ENCODE data around the gene MEIS2. TPM values are rescaled to one million over a fixed set of nuclear protein-coding genes. Genes with fewer than 3 reads are reported as not detected.

Gene MEIS2
- total RNA-seq, 1 donor from 2014 or later, result 41.4 TPM

- DNase-seq (ENCODE audit: low spot score), result no peak
Observed at GRCh38 chr15:36901012-36901411, 199.3 kb downstream of the MEIS2 start.

- no peak for DNase-seq (ENCODE audit: low spot score)
Observed at GRCh38 chr15:36899696-36900095, 200.7 kb downstream of the MEIS2 start.

GRCh38 chr15:36898536-36899126 is 201.7 kb downstream of the MEIS2 start:
- no peak for DNase-seq (ENCODE audit: low spot score)

DNA sequence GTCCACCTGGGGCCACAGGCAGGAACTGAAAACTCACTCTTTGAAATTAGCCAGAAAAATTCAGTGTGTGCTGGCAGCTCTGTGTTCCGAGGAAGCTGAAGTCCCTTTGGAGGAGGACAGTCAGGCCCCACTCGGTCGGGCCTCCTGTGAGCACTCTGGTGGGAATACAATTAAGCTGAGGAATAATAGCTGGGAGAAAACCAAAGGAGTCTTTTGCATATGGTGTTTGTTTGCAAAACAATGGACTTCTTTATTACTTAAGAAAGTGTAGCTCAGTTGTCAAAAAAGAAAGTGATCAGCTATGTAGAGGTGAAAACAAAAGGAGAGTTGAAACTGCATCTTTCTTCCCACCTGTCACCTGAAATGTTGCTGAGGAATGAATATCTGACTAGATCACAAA is 202.5 kb downstream of the MEIS2 start:
- DNase-seq (ENCODE audit: low spot score), result no peak

- no peak for DNase-seq (ENCODE audit: low spot score)
Observed at GRCh38 chr15:36896949-36897348, 203.4 kb downstream of the MEIS2 start.

DNA sequence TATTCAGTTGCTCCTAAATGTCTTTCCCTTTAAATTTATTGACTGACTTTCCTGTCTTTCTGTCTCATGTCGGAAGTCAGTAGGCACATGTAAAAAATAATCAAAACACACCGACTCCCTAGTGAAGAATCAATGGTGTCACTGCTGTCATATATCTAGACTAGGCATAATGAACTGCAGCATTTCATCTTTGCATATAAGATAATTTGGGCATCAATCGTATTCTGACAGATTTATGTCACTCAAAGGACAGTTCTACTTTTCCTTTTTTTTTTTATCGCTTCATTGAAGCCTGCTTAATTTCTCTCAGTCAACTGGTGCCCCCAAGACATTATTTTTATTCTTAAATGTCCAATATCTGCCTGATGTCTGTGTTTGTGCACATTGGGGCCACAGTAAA is 206.3 kb downstream of the MEIS2 start:
- DNase-seq (ENCODE audit: low spot score), result no peak

GRCh38 chr15:36893276-36893675 is 207.1 kb downstream of the MEIS2 start:
- no peak for DNase-seq (ENCODE audit: low spot score)

GRCh38 chr15:36888011-36888992 is 212.0 kb downstream of the MEIS2 start:
- DNase-seq (ENCODE audit: low spot score), result no peak

DNA sequence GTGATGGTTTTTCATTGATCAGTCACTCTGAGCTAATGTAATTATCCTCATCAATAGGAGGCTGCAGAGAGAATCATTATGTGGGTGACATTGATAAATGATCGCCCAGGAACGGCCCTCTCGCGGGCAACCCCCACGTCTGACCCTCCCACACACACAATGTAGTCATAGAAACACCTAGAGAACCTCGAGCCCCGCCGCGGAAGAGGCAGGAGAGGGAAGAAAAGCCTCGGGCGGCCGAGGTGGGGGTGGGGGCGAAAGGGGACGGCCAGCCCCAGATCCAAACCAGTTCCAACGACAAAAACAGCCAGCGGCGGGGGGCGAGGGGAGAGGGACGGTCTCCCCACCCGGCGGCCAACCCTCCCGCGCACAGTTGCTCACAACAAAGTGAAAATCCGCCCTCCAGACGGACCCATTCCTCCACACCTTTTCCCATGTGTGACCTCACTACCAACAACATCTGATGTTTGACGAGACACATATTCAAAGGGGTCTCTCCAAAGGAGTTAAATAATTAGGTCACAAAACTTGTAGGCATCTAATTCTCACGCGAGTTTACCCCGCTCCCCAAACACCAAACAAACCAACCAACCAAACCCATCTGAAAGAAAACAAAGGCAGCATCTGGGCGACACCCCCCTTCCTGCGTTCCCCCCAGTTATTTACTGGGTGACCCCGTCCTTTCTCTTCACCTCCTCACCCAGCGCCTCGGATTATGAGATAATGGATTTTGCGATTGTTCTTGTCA is 213.0 kb downstream of the MEIS2 start:
- DNase-seq (ENCODE audit: low spot score), result no peak

DNA sequence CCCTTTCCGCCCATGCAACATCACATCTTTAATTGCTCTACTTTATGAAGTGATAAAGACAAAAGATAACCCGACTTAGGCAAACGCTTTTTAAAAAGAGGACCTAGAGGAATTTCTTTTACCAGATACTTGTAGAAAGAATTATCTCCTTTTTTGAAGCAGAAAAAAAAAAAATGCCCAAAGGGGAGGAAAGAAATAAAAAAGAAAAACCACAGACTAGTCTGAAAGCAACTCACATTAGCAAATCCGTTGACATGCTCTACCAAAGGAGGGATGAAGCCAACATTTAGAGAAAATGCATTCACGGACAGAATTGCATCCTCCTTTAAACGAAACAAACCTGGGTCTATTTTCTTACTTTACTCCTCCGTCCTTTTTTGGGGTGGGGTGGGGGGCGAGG is 213.6 kb downstream of the MEIS2 start:
- DNase-seq (ENCODE audit: low spot score), result no peak

DNA sequence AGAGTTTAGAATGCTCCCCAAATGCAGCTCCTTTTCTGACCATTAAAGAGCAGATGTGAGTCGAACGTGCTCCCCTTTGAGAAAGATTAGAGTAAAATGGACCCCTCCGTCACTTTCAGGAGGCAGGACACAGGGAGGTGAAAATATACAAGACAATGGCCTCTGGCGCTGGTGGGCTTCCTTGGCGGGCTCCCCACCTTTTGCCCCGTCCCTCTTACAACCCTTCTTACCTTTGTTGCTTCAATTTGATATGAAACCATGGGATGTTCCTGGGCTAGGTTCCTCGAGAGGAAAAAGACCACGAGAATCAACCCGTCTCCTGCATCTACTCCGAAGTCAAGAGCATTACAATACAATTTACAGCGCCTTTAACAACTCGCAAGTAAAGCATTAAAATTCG is 214.2 kb downstream of the MEIS2 start:
- no peak for DNase-seq (ENCODE audit: low spot score)

DNA sequence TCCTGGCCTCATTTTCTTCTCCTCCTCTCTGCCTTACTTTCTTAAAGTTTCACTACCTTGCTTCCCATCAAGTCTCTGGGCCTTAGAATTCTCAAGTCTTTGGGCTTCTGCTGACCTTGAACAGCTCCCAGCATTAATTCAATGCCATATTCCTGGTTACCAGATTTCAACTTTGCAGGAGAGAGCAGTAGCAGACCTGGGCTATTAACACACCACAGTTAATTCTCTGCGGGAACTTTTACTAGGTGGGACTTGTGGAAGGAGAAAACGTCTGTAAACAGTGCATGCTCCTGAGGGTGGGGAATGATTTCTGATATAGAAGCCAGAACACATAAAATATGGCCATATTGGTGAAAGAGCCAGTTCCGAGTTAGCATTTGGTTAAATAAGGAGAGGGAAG is 214.6 kb downstream of the MEIS2 start:
- no peak for DNase-seq (ENCODE audit: low spot score)

GRCh38 chr15:36884936-36885635 is 215.3 kb downstream of the MEIS2 start:
- DNase-seq (ENCODE audit: low spot score), result no peak

GRCh38 chr15:36884518-36884875 is 215.9 kb downstream of the MEIS2 start:
- DNase-seq (ENCODE audit: low spot score), result no peak

GRCh38 chr15:36883713-36884517 is 216.4 kb downstream of the MEIS2 start:
- peak; percentile 88 for DNase-seq (ENCODE audit: low spot score)

DNA sequence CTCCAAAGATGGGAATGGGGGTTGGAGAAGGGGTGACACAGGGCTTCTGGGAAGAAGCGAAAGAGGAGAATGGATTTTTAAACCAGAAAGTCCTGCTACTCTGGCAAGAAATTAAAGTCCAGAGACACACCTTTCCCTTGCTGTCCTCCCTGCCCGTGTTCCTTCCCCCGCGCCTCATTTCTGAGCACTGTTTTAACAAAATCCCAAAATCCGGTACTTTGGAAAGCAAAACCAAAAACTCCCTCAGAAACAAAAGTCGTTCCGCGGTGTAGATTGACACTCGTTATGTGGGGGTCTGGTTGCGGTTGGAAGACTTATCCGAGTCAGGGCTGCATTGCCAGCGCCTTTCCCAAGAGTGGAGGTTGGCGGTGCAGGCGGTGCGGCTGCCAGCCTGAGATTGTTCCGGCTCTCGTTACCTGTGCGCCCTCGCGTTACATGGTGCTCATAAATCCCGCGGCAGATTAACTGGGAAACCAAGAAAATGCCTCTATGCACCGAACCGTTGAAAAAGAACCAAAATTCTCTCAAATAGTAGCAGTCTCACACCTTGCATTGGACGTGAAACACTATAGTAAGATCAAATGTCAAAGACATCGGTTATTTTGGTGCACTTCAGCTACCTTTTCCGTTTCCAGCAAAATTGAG is 217.7 kb downstream of the MEIS2 start:
- DNase-seq (ENCODE audit: low spot score), result no peak

DNA sequence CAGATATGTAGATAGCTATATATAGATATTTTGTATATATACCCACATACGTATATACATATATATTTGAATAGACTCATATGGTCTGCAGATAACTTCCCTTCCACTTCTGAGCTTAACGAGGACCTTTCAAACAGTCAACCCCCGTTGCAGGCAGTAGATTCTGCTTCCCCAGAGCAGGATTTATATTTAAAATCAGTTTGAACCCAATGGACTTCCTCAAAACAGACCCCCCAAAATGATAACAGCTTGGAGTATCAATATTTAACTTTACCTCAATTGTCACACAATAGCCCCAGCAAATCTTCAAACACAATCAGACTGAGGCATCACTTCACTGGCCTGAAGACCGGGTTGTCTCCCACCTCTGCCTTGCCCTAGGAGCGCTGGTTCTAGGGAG is 218.3 kb downstream of the MEIS2 start:
- no peak for DNase-seq (ENCODE audit: low spot score)

DNA sequence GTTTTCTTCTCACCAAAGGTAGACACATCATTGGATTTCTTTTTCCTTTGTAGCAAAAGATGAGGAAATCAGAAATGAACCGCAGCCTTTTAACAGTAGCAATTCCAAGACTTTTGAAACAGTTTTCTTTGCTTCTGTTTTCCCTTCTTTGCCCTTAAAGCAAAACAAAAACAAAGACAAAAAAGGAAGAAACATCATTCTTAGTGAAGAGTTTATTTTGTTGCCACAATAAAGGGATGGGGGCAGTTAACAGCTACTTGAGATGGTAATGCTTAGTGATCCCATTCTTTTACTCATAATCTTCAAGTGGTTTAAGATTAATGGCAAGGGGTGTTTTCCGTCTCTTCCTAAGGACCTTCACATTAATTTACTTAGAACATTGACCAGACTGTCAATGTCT is 218.8 kb downstream of the MEIS2 start:
- DNase-seq (ENCODE audit: low spot score), result no peak

DNA sequence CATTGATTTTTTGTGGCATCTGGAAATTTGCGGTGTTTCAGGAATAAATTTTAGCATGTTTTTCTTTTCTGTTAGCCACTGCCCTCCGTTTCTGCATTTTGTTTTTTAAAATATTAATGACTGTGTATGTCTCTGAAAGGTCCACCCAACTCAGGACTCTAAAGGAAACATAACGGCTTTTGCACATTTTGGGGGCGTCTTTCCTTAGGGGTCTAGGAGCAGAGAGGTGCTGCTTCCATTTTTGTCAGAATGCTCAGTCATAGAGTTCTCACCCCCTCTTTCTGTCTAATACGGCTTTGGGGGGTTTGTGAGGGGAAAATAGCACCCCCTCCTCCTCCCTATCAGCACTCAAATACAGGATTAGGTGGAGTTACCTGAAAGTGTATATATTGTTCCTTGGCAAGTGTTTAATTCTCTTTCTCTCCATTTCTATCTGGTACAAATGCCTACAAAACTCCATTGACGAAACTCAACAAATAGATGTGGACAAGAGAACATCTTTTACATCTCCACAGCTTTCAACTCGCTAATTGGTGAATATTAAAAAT is 219.4 kb downstream of the MEIS2 start:
- no peak for DNase-seq (ENCODE audit: low spot score)

- no peak for DNase-seq (ENCODE audit: low spot score)
Observed at GRCh38 chr15:36880224-36880912, 220.0 kb downstream of the MEIS2 start.

Data from mucosa of gallbladder (tissue), 1 donor.